ENCODE data around the gene POLG2.
"Not testable (repeated sequence)": the region's sequence is repeated elsewhere in the genome, so short reads cannot be mapped to it uniquely, and the experiment has no call there.

The POLG2 gene

GRCh38 chr17:64439956-64440355 is 56.9 kb downstream of the POLG2 start:
- DNase-seq (ENCODE audit: low read depth) = no peak

DNA sequence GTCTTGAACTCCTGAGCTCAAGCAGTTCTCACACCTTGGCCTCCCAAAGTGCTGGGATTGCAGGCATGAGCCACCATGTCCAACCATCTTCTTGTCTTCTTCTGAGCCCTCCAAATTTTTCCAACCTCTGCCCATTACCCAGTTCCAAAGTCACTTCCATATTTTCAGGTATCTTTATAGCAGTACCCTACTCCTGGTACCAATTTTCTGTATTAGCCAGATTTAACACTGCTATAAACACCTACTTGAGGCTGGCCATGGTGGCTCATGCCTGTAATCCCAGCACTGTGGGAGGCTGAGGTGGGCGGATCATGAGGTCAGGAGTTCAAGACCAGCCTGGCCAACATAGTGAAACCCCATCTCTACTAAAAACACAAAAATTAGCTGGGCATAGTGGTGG is 57.3 kb downstream of the POLG2 start:
- DNase-seq (ENCODE audit: low read depth) = not testable (repeated sequence)

DNA sequence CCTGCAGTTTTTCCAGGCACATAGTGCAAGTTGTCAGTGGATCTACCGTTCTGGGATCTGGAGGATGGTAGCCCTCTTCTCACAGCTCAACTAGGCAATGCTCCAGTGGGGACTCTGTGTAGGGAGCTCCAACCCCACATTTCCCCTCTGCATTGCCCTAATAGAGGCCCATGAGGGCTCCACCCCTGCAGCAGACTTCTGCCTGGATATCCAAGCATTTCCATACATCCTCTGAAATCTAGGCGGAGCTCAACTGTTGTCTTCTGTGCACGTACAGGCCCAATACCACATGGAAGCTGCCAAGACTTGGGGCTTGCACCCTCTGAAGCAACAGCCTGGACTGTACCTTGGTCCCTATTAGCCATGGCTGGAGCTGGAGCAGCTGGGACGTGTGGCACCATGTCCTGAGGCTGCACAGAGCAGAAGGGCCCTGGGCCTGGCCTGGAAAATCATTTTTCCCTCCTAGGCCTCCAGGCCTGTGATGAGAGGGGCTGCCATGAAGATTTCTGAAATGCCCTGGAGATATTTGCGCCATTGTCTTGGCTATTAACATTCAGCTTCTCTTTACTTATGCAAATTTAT is 58.8 kb downstream of the POLG2 start:
- DNase-seq (ENCODE audit: low read depth) = no peak

GRCh38 chr17:64431534-64431933 is 65.3 kb downstream of the POLG2 start:
- DNase-seq (ENCODE audit: low read depth) = no peak

DNA sequence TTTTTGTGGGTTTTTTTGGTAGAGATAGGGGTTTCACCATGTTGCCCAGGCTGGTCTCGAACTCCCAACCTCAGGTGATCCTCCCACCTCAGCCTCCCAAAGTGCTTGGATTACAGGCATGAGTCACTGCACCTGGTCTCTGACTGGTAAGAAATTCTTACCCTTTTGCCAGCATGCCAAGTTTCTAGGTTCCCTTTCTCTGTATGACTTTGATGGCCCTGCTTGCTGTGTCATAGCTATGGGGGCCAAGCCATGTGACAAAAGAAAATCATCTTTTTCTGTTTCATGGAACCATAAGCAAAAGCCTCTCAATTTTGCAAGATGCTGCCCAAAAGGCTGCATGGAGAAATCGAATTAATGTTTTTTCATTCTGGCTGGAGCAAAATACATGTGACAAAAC is 66.8 kb downstream of the POLG2 start:
- DNase-seq (ENCODE audit: low read depth) = not testable (repeated sequence)

- DNase-seq (ENCODE audit: low read depth) = no peak
Observed at GRCh38 chr17:64428406-64428805, 68.4 kb downstream of the POLG2 start.

Data from GM04503 (cell line).